Measurements from ENCODE around the gene SLC17A3. TPM values are rescaled to one million over a fixed set of nuclear protein-coding genes. Genes with fewer than 3 reads are reported as not detected.

SLC17A3 gene
- total and polyA plus RNA-seq, 9 of the 15 experiments (the other 6 are each of a cell fraction or from before 2014, with no cell fraction given), result 0.04 to 0.08 TPM; not detected in 7

DNA sequence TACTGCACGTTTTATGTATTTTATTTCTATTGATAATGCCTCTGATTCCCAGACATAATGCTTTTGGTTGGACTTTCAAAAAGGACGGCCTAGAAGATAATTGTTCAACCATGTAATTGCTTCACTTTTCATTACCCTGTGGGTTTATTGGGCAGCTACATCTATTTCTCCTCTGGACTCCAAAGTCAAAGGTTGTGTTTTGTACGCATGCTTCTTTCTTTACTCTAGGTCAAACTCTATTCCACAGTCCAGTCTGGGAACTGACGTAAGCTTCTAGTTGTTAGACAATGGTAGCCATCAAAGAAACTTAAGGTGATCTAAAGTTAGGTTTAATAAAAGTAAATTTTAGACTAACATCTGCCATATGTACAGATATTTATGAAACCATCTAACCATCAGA is 6.6 kb upstream of the SLC17A3 start:
- Histone ChIP-seq H3K9me3 (replicated peaks; ENCODE audit: control insufficient read depth, insufficient read depth, low read depth, low read length) (no peaks in the 10 kb centered on the region), H3K36me3 (ENCODE audit: control insufficient read depth, insufficient read depth, low read length) (no peaks in the 10 kb centered on the region), H4K20me1 (replicated peaks; ENCODE audit: control insufficient read depth, insufficient read depth, low read length) (no peaks in the 10 kb centered on the region), H3K4me2 (ENCODE audit: insufficient read depth, low read length) (no peak overlapping the region), H3K4me3 (no peak overlapping the region), H3K9me1 (ENCODE audit: control insufficient read depth, insufficient read depth, low read length) (no peaks in the 10 kb centered on the region), H3K79me2 (ENCODE audit: control insufficient read depth, insufficient read depth, low read length) (no peaks in the 10 kb centered on the region), H3K27ac (ENCODE audit: extremely low read depth, low read depth, low read length) (no peak overlapping the region), H3K9ac (ENCODE audit: insufficient read depth in 1 of 2, low read depth in 2 of 2, low read length in 2 of 2) (no peak overlapping the region), H3K27me3 (ENCODE audit: control insufficient read depth in 2 of 2, insufficient read depth in 2 of 2, low read length in 2 of 2) (no peaks in the 10 kb centered on the region), H2AFZ (ENCODE audit: low read depth, low read length) (no peak overlapping the region), H3K4me1 (replicated peaks in 1 of 2; ENCODE audit: control insufficient read depth in 2 of 2, insufficient read depth in 2 of 2, low read length in 2 of 2) (peaks cover 0 to 5% of the 10 kb centered on the region in 2 experiments; a peak in 2 of 5 replicates)
- in situ Hi-C loops (cut with MboI) (no loop called here), intact Hi-C loops (cut with micrococcal nuclease) (no loop called here)
- POLR2A ChIA-PET, result interaction anchor here (0.6 kb wide), 1 partner anchor 18 kb away, joined by 3 read pairs; no protein-coding TSS in a partner anchor
- ATAC-seq, result no peak
- BruUV-seq (replicated peaks), result no TSS peak
- no peak for FAIRE-seq
- TF ChIP-seq, protein P1, sequence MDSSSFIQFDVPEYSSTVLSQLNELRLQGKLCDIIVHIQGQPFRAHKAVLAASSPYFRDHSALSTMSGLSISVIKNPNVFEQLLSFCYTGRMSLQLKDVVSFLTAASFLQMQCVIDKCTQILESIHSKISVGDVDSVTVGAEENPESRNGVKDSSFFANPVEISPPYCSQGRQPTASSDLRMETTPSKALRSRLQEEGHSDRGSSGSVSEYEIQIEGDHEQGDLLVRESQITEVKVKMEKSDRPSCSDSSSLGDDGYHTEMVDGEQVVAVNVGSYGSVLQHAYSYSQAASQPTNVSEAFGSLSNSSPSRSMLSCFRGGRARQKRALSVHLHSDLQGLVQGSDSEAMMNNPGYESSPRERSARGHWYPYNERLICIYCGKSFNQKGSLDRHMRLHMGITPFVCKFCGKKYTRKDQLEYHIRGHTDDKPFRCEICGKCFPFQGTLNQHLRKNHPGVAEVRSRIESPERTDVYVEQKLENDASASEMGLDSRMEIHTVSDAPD (CRISPR knock-in tag; IDR thresholded peaks at IDR 0.05), result no peak
- TF ChIP-seq NELFE (IDR thresholded peaks at IDR 0.05; ENCODE audit: insufficient read depth, insufficient read length) (no peak), SMARCB1 (IDR thresholded peaks at IDR 0.05; ENCODE audit: insufficient read length, low read depth) (no peak), ZFP36 (IDR thresholded peaks at IDR 0.05; ENCODE audit: low read depth, low read length, partially characterized antibody) (no peak), LEF1 (IDR thresholded peaks at IDR 0.05) (no peak), MAFF (IDR thresholded peaks at IDR 0.05; ENCODE audit: low read length) (no peak), CREM (IDR thresholded peaks at IDR 0.05; ENCODE audit: low read depth) (no peak), ILF3 (IDR thresholded peaks at IDR 0.05; ENCODE audit: borderline replicate concordance) (no peak), GABPB2 (CRISPR knock-in tag; conservative IDR thresholded peaks at IDR 0.05) (no peak), RBM39 (optimal IDR thresholded peaks at IDR 0.05; ENCODE audit: low read depth, low read length) (no peak), ETV5 (CRISPR knock-in tag; IDR thresholded peaks at IDR 0.05; ENCODE audit: low read depth) (no peak), TEAD1 (CRISPR knock-in tag; IDR thresholded peaks at IDR 0.05) (no peak), TAF9B (IDR thresholded peaks at IDR 0.05; ENCODE audit: partially characterized antibody) (no peak), ZNF436 (CRISPR knock-in tag; IDR thresholded peaks at IDR 0.05) (no peak), FOS (IDR thresholded peaks at IDR 0.05; ENCODE audit: extremely low read depth, insufficient read length) (no peak), ZSCAN32 (CRISPR knock-in tag; IDR thresholded peaks at IDR 0.05) (no peak)
- TF ChIP-seq, protein P2, sequence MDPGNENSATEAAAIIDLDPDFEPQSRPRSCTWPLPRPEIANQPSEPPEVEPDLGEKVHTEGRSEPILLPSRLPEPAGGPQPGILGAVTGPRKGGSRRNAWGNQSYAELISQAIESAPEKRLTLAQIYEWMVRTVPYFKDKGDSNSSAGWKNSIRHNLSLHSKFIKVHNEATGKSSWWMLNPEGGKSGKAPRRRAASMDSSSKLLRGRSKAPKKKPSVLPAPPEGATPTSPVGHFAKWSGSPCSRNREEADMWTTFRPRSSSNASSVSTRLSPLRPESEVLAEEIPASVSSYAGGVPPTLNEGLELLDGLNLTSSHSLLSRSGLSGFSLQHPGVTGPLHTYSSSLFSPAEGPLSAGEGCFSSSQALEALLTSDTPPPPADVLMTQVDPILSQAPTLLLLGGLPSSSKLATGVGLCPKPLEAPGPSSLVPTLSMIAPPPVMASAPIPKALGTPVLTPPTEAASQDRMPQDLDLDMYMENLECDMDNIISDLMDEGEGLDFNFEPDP (CRISPR knock-in tag; IDR thresholded peaks at IDR 0.05), result no peak
- TF ChIP-seq, protein P3, sequence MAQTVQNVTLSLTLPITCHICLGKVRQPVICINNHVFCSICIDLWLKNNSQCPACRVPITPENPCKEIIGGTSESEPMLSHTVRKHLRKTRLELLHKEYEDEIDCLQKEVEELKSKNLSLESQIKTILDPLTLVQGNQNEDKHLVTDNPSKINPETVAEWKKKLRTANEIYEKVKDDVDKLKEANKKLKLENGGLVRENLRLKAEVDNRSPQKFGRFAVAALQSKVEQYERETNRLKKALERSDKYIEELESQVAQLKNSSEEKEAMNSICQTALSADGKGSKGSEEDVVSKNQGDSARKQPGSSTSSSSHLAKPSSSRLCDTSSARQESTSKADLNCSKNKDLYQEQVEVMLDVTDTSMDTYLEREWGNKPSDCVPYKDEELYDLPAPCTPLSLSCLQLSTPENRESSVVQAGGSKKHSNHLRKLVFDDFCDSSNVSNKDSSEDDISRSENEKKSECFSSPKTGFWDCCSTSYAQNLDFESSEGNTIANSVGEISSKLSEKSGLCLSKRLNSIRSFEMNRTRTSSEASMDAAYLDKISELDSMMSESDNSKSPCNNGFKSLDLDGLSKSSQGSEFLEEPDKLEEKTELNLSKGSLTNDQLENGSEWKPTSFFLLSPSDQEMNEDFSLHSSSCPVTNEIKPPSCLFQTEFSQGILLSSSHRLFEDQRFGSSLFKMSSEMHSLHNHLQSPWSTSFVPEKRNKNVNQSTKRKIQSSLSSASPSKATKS (CRISPR knock-in tag; IDR thresholded peaks at IDR 0.05), result no peak
- TF ChIP-seq, protein P4, sequence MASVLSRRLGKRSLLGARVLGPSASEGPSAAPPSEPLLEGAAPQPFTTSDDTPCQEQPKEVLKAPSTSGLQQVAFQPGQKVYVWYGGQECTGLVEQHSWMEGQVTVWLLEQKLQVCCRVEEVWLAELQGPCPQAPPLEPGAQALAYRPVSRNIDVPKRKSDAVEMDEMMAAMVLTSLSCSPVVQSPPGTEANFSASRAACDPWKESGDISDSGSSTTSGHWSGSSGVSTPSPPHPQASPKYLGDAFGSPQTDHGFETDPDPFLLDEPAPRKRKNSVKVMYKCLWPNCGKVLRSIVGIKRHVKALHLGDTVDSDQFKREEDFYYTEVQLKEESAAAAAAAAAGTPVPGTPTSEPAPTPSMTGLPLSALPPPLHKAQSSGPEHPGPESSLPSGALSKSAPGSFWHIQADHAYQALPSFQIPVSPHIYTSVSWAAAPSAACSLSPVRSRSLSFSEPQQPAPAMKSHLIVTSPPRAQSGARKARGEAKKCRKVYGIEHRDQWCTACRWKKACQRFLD (CRISPR knock-in tag; IDR thresholded peaks at IDR 0.05), result no peak
- DNase-seq (ENCODE audit: extremely low read depth in 1 of 4, low spot score in 3 of 4), result no peak
- WGBS (ENCODE audit: insufficient coverage, low coverage, missing lambda C conversion rate), result 25% methylated on average over 4 of the region's 4 CpGs
- CTCF ChIA-PET (ENCODE audit: low intra/inter-chr PET ratio), result no interaction called here
